Measurements from ENCODE around the gene GAL3ST1. TPM values are rescaled to one million over a fixed set of nuclear protein-coding genes. Genes with fewer than 3 reads are reported as not detected.
A peak's percentile ranks its signal among the peaks of the same experiment; 100 is the strongest.

GAL3ST1 gene
- total RNA-seq, 2 experiments from 2014 or later: not detected

GRCh38 chr22:30609260-30610185 lies 35.1 kb upstream of the GAL3ST1 start:
- ChIA-PET POLR2A (interaction anchor here (1.5 kb wide), 1 partner anchor 9 kb away, joined by 4 read pairs; no protein-coding TSS in a partner anchor), CTCF (ENCODE audit: unreplicated experiment) (no interaction called here)
- Histone ChIP-seq H3K36me3 (ENCODE audit: insufficient read depth, low read length) (no peaks in the 10 kb centered on the region), H3K9me3 (ENCODE audit: low read length) (no peaks in the 10 kb centered on the region), H3K4me2 (ENCODE audit: low read length) (no peak overlapping the region), H3K9me2 (ENCODE audit: insufficient read depth, low read length) (no peaks in the 10 kb centered on the region), H4K20me1 (ENCODE audit: insufficient read depth, low read length) (no peaks in the 10 kb centered on the region), H3K4me1 (ENCODE audit: insufficient read depth, low read length, poor library complexity, severe bottlenecking) (peaks cover 36% of the 10 kb centered on the region), H3K79me2 (ENCODE audit: insufficient read depth, low read depth, low read length) (no peaks in the 10 kb centered on the region), H2AFZ (ENCODE audit: low read length) (peak overlapping the region; percentile 21; the same call in 1 of the 2 replicates), H3K27ac (ENCODE audit: low read depth, low read length, poor library complexity, severe bottlenecking) (no peak overlapping the region), H3K4me3 (ENCODE audit: low read depth, low read length, poor library complexity, severe bottlenecking) (no peak overlapping the region)
- intact Hi-C loops (cut with micrococcal nuclease; ENCODE audit: unreplicated experiment): loop anchor here (5.0 kb wide), 1 partner anchor 172 kb away; no protein-coding TSS in a partner anchor
- no TSS peak for BruUV-seq (replicated peaks)
- DNase-seq (ENCODE audit: low spot score): no peak
- no peak for TF ChIP-seq EZH2phosphoT487 (IDR thresholded peaks at IDR 0.05; ENCODE audit: borderline replicate concordance, low read depth, low read length)
- TF ChIP-seq, protein P1, sequence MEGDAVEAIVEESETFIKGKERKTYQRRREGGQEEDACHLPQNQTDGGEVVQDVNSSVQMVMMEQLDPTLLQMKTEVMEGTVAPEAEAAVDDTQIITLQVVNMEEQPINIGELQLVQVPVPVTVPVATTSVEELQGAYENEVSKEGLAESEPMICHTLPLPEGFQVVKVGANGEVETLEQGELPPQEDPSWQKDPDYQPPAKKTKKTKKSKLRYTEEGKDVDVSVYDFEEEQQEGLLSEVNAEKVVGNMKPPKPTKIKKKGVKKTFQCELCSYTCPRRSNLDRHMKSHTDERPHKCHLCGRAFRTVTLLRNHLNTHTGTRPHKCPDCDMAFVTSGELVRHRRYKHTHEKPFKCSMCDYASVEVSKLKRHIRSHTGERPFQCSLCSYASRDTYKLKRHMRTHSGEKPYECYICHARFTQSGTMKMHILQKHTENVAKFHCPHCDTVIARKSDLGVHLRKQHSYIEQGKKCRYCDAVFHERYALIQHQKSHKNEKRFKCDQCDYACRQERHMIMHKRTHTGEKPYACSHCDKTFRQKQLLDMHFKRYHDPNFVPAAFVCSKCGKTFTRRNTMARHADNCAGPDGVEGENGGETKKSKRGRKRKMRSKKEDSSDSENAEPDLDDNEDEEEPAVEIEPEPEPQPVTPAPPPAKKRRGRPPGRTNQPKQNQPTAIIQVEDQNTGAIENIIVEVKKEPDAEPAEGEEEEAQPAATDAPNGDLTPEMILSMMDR (conservative IDR thresholded peaks at IDR 0.05; ENCODE audit: low read length): no peak

DNA sequence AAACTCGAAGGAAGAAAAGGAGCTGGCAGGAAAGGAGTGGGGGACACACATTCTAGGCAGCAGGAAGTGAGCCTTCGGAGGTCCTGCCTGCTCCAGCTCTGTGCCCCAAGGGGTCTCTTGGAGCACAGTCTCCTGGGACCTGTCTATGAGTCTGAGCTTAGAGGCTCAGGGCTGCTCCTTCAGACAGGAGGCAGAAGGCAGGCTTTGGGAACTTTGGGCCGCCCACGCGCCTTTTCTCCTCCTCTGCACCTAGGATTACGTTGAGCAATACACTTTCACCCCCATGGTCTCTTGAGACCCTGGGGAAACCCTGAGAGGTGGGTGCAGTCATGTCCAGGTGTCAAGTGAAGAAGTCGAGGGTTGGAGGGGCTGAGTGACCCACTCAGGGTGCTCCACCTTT lies 33.5 kb upstream of the GAL3ST1 start:
- H3K4me2 ChIP-seq (ENCODE audit: low read length): no peak overlapping the region
- intact Hi-C loops (cut with micrococcal nuclease; ENCODE audit: unreplicated experiment): loop anchor here (5.0 kb wide), 1 partner anchor 171 kb away; no protein-coding TSS in a partner anchor

More for the DNA sequence above, 33.5 kb upstream of the GAL3ST1 start:
- H3K9me3 ChIP-seq (ENCODE audit: low read length): no peaks in the 10 kb centered on the region
- TF ChIP-seq, protein P1 (conservative IDR thresholded peaks at IDR 0.05; ENCODE audit: low read length): no peak
- H4K20me1 ChIP-seq (ENCODE audit: insufficient read depth, low read length): no peaks in the 10 kb centered on the region
- no peaks in the 10 kb centered on the region for H3K79me2 ChIP-seq (ENCODE audit: insufficient read depth, low read depth, low read length)
- H2AFZ ChIP-seq (ENCODE audit: low read length): no peak overlapping the region
- no peak for DNase-seq (ENCODE audit: low spot score)
- ChIA-PET POLR2A (interaction anchor here (0.6 to 0.9 kb wide), 2 partner anchors 110 to 184 kb away, joined by 4 to 5 read pairs; no protein-coding TSS in a partner anchor), CTCF (ENCODE audit: unreplicated experiment) (no interaction called here)
- BruUV-seq (replicated peaks): no TSS peak
- no peak overlapping the region for H3K4me3 ChIP-seq (ENCODE audit: low read depth, low read length, poor library complexity, severe bottlenecking)
- no peak overlapping the region for H3K27ac ChIP-seq (ENCODE audit: low read depth, low read length, poor library complexity, severe bottlenecking)
- H3K9me2 ChIP-seq (ENCODE audit: insufficient read depth, low read length): no peaks in the 10 kb centered on the region
- peaks cover 36% of the 10 kb centered on the region for H3K4me1 ChIP-seq (ENCODE audit: insufficient read depth, low read length, poor library complexity, severe bottlenecking)
- no peaks in the 10 kb centered on the region for H3K36me3 ChIP-seq (ENCODE audit: insufficient read depth, low read length)
